ENCODE data around the gene MBD3.
A peak's percentile ranks its signal among the peaks of the same experiment; 100 is the strongest.

MBD3 gene

GRCh38 chr19:1619094-1619439 is 26.4 kb upstream of the MBD3 start:
- DNase-seq (ENCODE audit: low read depth in 2 of 2), result no peak

- no peak for DNase-seq (ENCODE audit: low read depth in 2 of 2)
These were observed 25.8 kb upstream of the MBD3 start for GRCh38 chr19:1618157-1619093.

GRCh38 chr19:1616875-1617274 is 24.2 kb upstream of the MBD3 start:
- DNase-seq (ENCODE audit: low read depth in 2 of 2), result no peak

- DNase-seq (ENCODE audit: low read depth in 2 of 2), result no peak
These were observed 23.7 kb upstream of the MBD3 start for GRCh38 chr19:1616396-1616795.

- no peak for DNase-seq (ENCODE audit: low read depth in 2 of 2)
These were observed 22.6 kb upstream of the MBD3 start for GRCh38 chr19:1615156-1615765.

GRCh38 chr19:1613808-1614570 is 21.3 kb upstream of the MBD3 start:
- no peak for DNase-seq (ENCODE audit: low read depth in 2 of 2)

- DNase-seq (ENCODE audit: low read depth in 2 of 2), result no peak
These were observed 20.5 kb upstream of the MBD3 start for GRCh38 chr19:1613146-1613545.

- no peak for DNase-seq (ENCODE audit: low read depth in 2 of 2)
These were observed 19.7 kb upstream of the MBD3 start for GRCh38 chr19:1612114-1613086.

- DNase-seq (ENCODE audit: low read depth in 2 of 2), result no peak
These were observed 18.7 kb upstream of the MBD3 start for GRCh38 chr19:1611353-1611752.

GRCh38 chr19:1610579-1610978 is 17.9 kb upstream of the MBD3 start:
- no peak for DNase-seq (ENCODE audit: low read depth in 2 of 2)

- DNase-seq (ENCODE audit: low read depth in 2 of 2), result no peak
These were observed 17.2 kb upstream of the MBD3 start for GRCh38 chr19:1609680-1610474.

- DNase-seq (ENCODE audit: low read depth in 2 of 2), result no peak
These were observed 16.4 kb upstream of the MBD3 start for GRCh38 chr19:1609103-1609396.

- DNase-seq (ENCODE audit: low read depth in 2 of 2), result no peak
These were observed 15.9 kb upstream of the MBD3 start for GRCh38 chr19:1608359-1609102.

GRCh38 chr19:1606138-1606651 is 13.5 kb upstream of the MBD3 start:
- no peak for DNase-seq (ENCODE audit: low read depth in 2 of 2)

- peak; percentile 91 for DNase-seq (ENCODE audit: low read depth in 2 of 2)
These were observed 12.8 kb upstream of the MBD3 start, which contains the start of gene UQCR11 for GRCh38 chr19:1605236-1606137. UQCR11 (minus strand) TSS chr19:1605462; CDS start chr19:1605409, 53 bp downstream.

- no peak for DNase-seq (ENCODE audit: low read depth in 2 of 2)
These were observed 9.5 kb upstream of the MBD3 start for GRCh38 chr19:1602091-1602707.

- DNase-seq (ENCODE audit: low read depth in 2 of 2), result no peak
These were observed 9.0 kb upstream of the MBD3 start for GRCh38 chr19:1601613-1602064.

- no peak for DNase-seq (ENCODE audit: low read depth in 2 of 2)
These were observed 6.8 kb upstream of the MBD3 start for GRCh38 chr19:1599460-1599846.

Data from fibroblast of skin of left quadriceps (primary cell).